CD14-positive monocyte (primary cell): Measurements from ENCODE around the gene SLC39A10. TPM values are rescaled to one million over a fixed set of nuclear protein-coding genes. Genes with fewer than 3 reads are reported as not detected.

Experiments used
- DNase-seq, 3 donors: peaks; one replicate each; pipeline ENCODE4 v3.0.0-alpha.2; 2011 to 2022
- H2AFZ ChIP-seq: 2 replicates; pipeline ENCODE4 v1.6.0; 2012; ENCODE audit warnings: mild to moderate bottlenecking, low read depth, low read length, inconsistent platforms; ENCODE audit not compliant: insufficient read depth, poor library complexity, severe bottlenecking
- H3K27ac ChIP-seq, 2 donors: 1 replicate in 1 of 2; 2 replicates in 1 of 2; pipeline ENCODE4 v1.5.1; 2012 to 2013; ENCODE audit warnings: low read length in 2 of 2, control low read depth in 1 of 2, inconsistent platforms in 1 of 2, low read depth in 1 of 2, mild to moderate bottlenecking in 1 of 2
- H3K27me3 ChIP-seq, 2 donors: one replicate each; pipeline versions ENCODE4 v1.6.0 to v1.6.1; 2011 to 2013; ENCODE audit warnings: low read length in 2 of 2; ENCODE audit not compliant: control insufficient read depth in 2 of 2, insufficient read depth in 2 of 2
- H3K36me3 ChIP-seq, 2 donors: replicated peaks in 1 of 2; 1 replicate in 1 of 2; 2 replicates in 1 of 2; pipeline versions ENCODE4 v1.5.1 to v1.6.1; 2012 to 2013; ENCODE audit warnings: low read length in 2 of 2, control low read depth in 1 of 2, inconsistent platforms in 1 of 2, mild to moderate bottlenecking in 1 of 2; ENCODE audit not compliant: insufficient read depth in 2 of 2, control insufficient read depth in 1 of 2
- H3K4me1 ChIP-seq, 2 donors: 1 replicate in 1 of 2; 2 replicates in 1 of 2; pipeline versions ENCODE4 v1.5.1 to v1.6.1; 2012 to 2013; ENCODE audit warnings: low read length in 2 of 2, control low read depth in 1 of 2, inconsistent platforms in 1 of 2, mild to moderate bottlenecking in 1 of 2, moderate library complexity in 1 of 2; ENCODE audit not compliant: insufficient read depth in 2 of 2, control insufficient read depth in 1 of 2
- H3K4me2 ChIP-seq: replicated peaks from 2 replicates; pipeline ENCODE3; 2012; ENCODE audit warnings: low read length, moderate library complexity, mild to moderate bottlenecking; ENCODE audit not compliant: poor library complexity, severe bottlenecking; ENCODE audit errors: extremely low read depth
- H3K4me3 ChIP-seq, 3 experiments: fragments of 200-600 bp in 1 of 3; sonication (generic) in 1 of 3; replicated peaks in 1 of 3; 1 replicate in 2 of 3; 2 replicates in 1 of 3; pipeline ENCODE4 v1.5.1; 2011 to 2013; ENCODE audit warnings: low read length in 3 of 3, mild to moderate bottlenecking in 3 of 3, control low read depth in 2 of 3, low read depth in 2 of 3, inconsistent platforms in 1 of 3, moderate library complexity in 1 of 3
- H3K79me2 ChIP-seq: 2 replicates; pipeline ENCODE4 v1.6.0; 2012; ENCODE audit warnings: mild to moderate bottlenecking, control low read depth, inconsistent platforms, low read length, moderate library complexity; ENCODE audit not compliant: insufficient read depth
- H3K9ac ChIP-seq: 2 replicates; pipeline ENCODE4 v1.6.0; 2017; ENCODE audit warnings: low read length, mild to moderate bottlenecking; ENCODE audit not compliant: insufficient read depth, poor library complexity, severe bottlenecking
- H3K9me3 ChIP-seq, 2 donors: replicated peaks in 1 of 2; 1 replicate in 1 of 2; 2 replicates in 1 of 2; pipeline versions ENCODE4 v1.5.1 to v1.6.1; 2012 to 2013; ENCODE audit warnings: low read length in 2 of 2, control low read depth in 1 of 2; ENCODE audit not compliant: control insufficient read depth in 1 of 2, insufficient read depth in 1 of 2
- H4K20me1 ChIP-seq: 2 replicates; pipeline ENCODE4 v1.6.0; 2012; ENCODE audit warnings: mild to moderate bottlenecking, low read length, control low read depth, moderate library complexity; ENCODE audit not compliant: insufficient read depth
- H3K27ac Mint-ChIP-seq, 7 donors: one replicate each; pipeline ENCODE4 v1.8.0; 2020; ENCODE audit warnings: mild to moderate bottlenecking in 7 of 7, mixed read lengths in 7 of 7, moderate library complexity in 6 of 7, inconsistent platforms in 2 of 7
- H3K27me3 Mint-ChIP-seq, 3 donors: one replicate each; pipeline ENCODE4 v1.8.0; 2021 to 2022; ENCODE audit warnings: low read depth in 3 of 3, mild to moderate bottlenecking in 3 of 3, mixed read lengths in 3 of 3, moderate library complexity in 3 of 3, inconsistent platforms in 1 of 3
- H3K36me3 Mint-ChIP-seq, 2 donors: one replicate each; pipeline ENCODE4 v1.8.0; 2020; ENCODE audit warnings: mixed read lengths in 2 of 2, inconsistent platforms in 1 of 2, mild to moderate bottlenecking in 1 of 2
- H3K4me1 Mint-ChIP-seq: one replicate; pipeline ENCODE4 v1.8.0; 2020; ENCODE audit warnings: mild to moderate bottlenecking, mixed read lengths
- H3K4me3 Mint-ChIP-seq, 2 donors: one replicate each; pipeline ENCODE4 v1.8.0; 2020; ENCODE audit warnings: mild to moderate bottlenecking in 2 of 2, mixed read lengths in 2 of 2, moderate library complexity in 1 of 2
- H3K9me3 Mint-ChIP-seq, 7 donors: one replicate each; pipeline ENCODE4 v1.8.0; 2020 to 2022; ENCODE audit warnings: mixed read lengths in 7 of 7, mild to moderate bottlenecking in 6 of 7, moderate library complexity in 6 of 7, inconsistent platforms in 2 of 7
- CTCF ChIP-seq: fragments of 200-600 bp; IDR thresholded peaks from one replicate; pipeline ENCODE4 v1.8.0; 2022; ENCODE audit warnings: antibody characterized with exemption, mild to moderate bottlenecking
- WGBS: methylation state at CpG from one replicate; pipeline ENCODE4 v1.1.5; 2013; ENCODE audit warnings: missing lambda C conversion rate; ENCODE audit not compliant: insufficient coverage; 5-methylcytosine and 5-hydroxymethylcytosine counted together
- intact Hi-C, 2 donors: fragments of 100-400 bp; cut with micrococcal nuclease; formaldehyde crosslinking; loops; one replicate each; pipeline versions ENCODE4 v1.15.0 to v1.15.1; 2023
- polyA plus RNA-seq, 3 donors: library from polyadenylated mRNA; depleted of rRNA in 1 of 3; unstranded in 2 of 3; stranded (reverse) in 1 of 3; fragments of 300-500 nt in 2 of 3; fragments of >200 nt in 1 of 3; fragmentation: Illumina TruSeq in 2 of 3; gene quantifications; 1 replicate in 2 of 3; 2 replicates in 1 of 3; pipeline ENCODE4 v1.2.3, GENCODE V29; 2012 to 2021

Gene SLC39A10
- polyA plus RNA-seq, 3 donors: 5.2 to 6.9 (median 5.2) TPM

- H3K9me3 Mint-ChIP-seq: no peaks in the 10 kb centered on the region
- H3K4me1 Mint-ChIP-seq: peaks cover 63% of the 10 kb centered on the region
- H3K27me3 Mint-ChIP-seq: no peaks in the 10 kb centered on the region
- peak overlapping the region; percentile 2 to 79 for H3K4me3 Mint-ChIP-seq
- no peak overlapping the region for H2AFZ ChIP-seq
- H3K4me1 ChIP-seq: peaks cover 64 to 75% of the 10 kb centered on the region in 2 donors
- peaks cover 6% of the 10 kb centered on the region for H3K79me2 ChIP-seq
- H3K27ac Mint-ChIP-seq: peak overlapping the region; percentile 94 to 98 (median 96)
- H4K20me1 ChIP-seq: no peaks in the 10 kb centered on the region
- no peaks in the 10 kb centered on the region for H3K36me3 Mint-ChIP-seq
- no peaks in the 10 kb centered on the region for H3K27me3 ChIP-seq
- no peaks in the 10 kb centered on the region for H3K9me3 ChIP-seq
- peak; percentile 59 to 80 (median 75) for DNase-seq
- WGBS: 0% methylated on average over 1 of the region's 5 CpGs
- H3K4me2 ChIP-seq: peak overlapping the region; percentile 66
- H3K9ac ChIP-seq: no peak overlapping the region
- no peaks in the 10 kb centered on the region for H3K36me3 ChIP-seq
- peak overlapping the region; percentile 66 to 90 for H3K27ac ChIP-seq
- intact Hi-C loops: no loop called here
- H3K4me3 ChIP-seq: peak overlapping the region in 1 of 3 experiments; percentile 65
- no peak for TF ChIP-seq CTCF
Observed at GRCh38 chr2:195648787-195649186, 8.2 kb upstream of the SLC39A10 start.

- peak overlapping the region; percentile 66 for H3K4me2 ChIP-seq
- no peaks in the 10 kb centered on the region for H3K9me3 ChIP-seq
- no peak for TF ChIP-seq CTCF
- peaks cover 66% of the 10 kb centered on the region for H3K4me1 Mint-ChIP-seq
- no CpG with 5 or more reads among the region's 6 CpGs for WGBS
- H3K4me3 ChIP-seq: peak overlapping the region; percentile 3 to 65 (median 14)
- H4K20me1 ChIP-seq: no peaks in the 10 kb centered on the region
- peak overlapping the region; percentile 45 to 80 for H3K4me3 Mint-ChIP-seq
- peaks cover 6% of the 10 kb centered on the region for H3K79me2 ChIP-seq
- peak overlapping the region; percentile 94 to 98 (median 96) for H3K27ac Mint-ChIP-seq
- intact Hi-C loops: loop anchor here in 1 of 2 donors (10.0 kb wide), 2 partner anchors 75 to 155 kb away; no protein-coding TSS in a partner anchor
- peak overlapping the region; percentile 90 for H3K27ac ChIP-seq
- H3K36me3 ChIP-seq: no peaks in the 10 kb centered on the region
- peak overlapping the region; percentile 62 for H3K9ac ChIP-seq
- H3K9me3 Mint-ChIP-seq: no peaks in the 10 kb centered on the region
- H3K4me1 ChIP-seq: peaks cover 64 to 81% of the 10 kb centered on the region in 2 donors
- no peaks in the 10 kb centered on the region for H3K27me3 Mint-ChIP-seq
- no peaks in the 10 kb centered on the region for H3K27me3 ChIP-seq
- H2AFZ ChIP-seq: peak overlapping the region; percentile 6
- no peaks in the 10 kb centered on the region for H3K36me3 Mint-ChIP-seq
- peak in 2 of 3 donors; percentile 24 to 49 for DNase-seq
Observed at GRCh38 chr2:195649629-195650190, 7.3 kb upstream of the SLC39A10 start.
